GM21390 (cell line): ENCODE data around the gene MZT2B.
"Not testable (repeated sequence)": the region's sequence is repeated elsewhere in the genome, so short reads cannot be mapped to it uniquely, and the experiment has no call there.

Experiments
- ATAC-seq: cut with Tn5 transposase; IDR thresholded peaks from one replicate; pipeline ENCODE4 v1.9.1; 2021; ENCODE audit not compliant: unreplicated experiment

Gene MZT2B

GRCh38 chr2:130202518-130202917 lies 20.5 kb downstream of the MZT2B start:
- ATAC-seq: not testable (repeated sequence)

- ATAC-seq: not testable (repeated sequence)
Observed at GRCh38 chr2:130203150-130203549, 21.1 kb downstream of the MZT2B start.

DNA sequence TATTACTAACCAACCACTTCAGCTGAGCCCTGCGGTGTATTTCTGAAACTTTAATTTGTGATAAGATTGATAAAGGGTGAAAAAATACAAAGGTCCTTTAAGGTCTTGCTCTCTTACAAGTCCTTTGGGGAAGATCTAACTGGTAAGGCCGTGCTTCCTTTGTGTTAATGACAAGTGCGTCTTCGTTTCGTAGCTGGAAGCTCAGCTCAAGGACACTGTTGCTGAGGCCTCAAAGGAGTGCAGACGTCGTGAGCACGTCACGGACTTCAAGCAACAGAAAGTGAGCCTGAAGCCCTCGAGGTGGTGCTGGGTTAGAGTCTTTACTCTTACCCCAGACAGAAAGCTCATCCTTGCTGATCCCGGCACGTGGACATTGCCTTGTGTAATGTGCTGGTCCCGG lies 25.0 kb downstream of the MZT2B start:
- not testable (repeated sequence) for ATAC-seq

DNA sequence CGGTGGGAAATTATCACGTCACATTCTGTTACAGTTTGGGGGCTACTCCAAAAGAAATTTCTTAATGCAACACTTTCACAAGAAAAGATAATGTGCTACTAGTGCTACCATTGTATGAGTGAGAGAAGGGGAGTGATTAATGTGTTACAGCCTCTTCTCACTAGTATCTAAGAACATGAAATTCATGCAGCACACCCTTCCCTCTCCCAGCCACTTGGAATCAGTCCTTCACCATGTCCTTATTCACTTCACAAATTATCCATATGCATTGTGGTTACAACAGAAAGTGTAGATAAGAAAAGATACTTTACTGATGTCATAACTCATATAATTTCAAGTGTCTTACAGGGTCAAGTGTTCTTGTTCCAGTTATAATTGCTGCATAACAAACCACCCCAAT lies 37.1 kb downstream of the MZT2B start:
- ATAC-seq: not testable (repeated sequence)

DNA sequence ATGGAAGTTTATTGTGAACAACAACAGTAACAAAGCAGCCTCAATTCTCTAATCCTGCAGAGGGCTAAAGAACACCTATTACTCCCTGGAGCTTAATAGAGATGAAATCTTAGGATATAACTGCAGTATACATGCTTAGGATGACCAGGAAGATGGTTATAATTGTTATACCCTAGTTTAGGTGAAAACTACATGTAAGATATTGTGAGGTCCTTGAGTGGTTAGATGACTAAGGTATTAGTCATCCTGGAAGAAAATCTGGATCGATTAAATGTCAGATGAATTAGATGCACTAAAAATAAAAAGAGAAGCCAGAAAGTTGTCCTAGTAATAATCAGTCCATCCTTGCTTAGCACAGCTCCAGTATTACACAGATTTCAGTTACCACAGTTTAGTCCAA lies 38.4 kb downstream of the MZT2B start:
- not testable (repeated sequence) for ATAC-seq

- peak; percentile 91 for ATAC-seq
Observed at GRCh38 chr2:130222523-130222922, 40.5 kb downstream of the MZT2B start.

DNA sequence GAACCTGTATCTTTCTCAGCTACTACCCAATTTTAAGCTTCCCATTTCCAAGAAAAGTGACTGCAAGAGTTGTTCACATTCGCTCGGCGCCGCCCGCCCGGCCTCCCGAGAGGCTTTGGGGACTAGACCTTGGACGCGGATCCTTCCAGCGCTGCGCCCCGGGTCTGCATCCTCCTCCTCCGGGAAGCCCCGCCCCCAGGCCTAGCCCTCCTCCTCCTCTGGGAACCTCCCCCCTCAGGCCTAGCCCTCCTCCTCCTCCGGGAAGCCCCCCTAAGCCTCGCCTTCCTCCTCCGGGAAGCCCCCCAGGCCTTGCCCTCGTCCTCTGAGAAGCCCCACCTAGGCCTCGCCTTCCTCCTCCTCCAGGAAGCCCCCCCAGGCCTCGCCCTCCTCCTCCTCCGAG lies 45.9 kb downstream of the MZT2B start:
- not testable (repeated sequence) for ATAC-seq

- ATAC-seq: not testable (repeated sequence)
Observed at GRCh38 chr2:130228467-130229160, 46.6 kb downstream of the MZT2B start.

GRCh38 chr2:130229161-130229510 lies 47.1 kb downstream of the MZT2B start:
- not testable (repeated sequence) for ATAC-seq

DNA sequence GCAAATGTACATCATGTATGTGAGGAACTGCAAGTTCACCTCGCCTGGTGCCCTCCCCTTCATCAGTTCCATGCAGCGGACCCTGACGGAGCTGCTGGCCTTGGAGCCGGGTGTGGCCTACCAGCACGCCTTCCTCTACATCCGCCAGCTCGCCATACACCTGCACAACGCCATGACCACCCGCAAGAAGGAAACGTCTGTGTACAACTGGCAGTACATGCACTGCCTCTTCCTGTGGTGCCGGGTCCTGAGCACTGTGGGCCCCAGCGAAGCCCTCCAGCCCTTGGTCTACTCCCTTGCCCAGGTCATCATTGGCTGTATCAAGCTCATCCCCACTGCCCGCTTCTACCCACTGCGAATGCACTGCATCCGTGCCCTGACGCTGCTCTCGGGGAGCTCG lies 48.3 kb downstream of the MZT2B start:
- not testable (repeated sequence) for ATAC-seq

GRCh38 chr2:130230907-130231306 lies 48.8 kb downstream of the MZT2B start:
- not testable (repeated sequence) for ATAC-seq

GRCh38 chr2:130231656-130232055 lies 49.6 kb downstream of the MZT2B start:
- ATAC-seq: no peak

- not testable (repeated sequence) for ATAC-seq
Observed at GRCh38 chr2:130233066-130233465, 51.0 kb downstream of the MZT2B start.

- ATAC-seq: not testable (repeated sequence)
Observed at GRCh38 chr2:130239581-130239980, 57.5 kb downstream of the MZT2B start.
